ENCODE results near the gene KLHL3. TPM values are rescaled to one million over a fixed set of nuclear protein-coding genes. Genes with fewer than 3 reads are reported as not detected.

The KLHL3 gene
- total RNA-seq, 4 donors from 2014 or later: 22.5 to 35.7 (median 27.5) TPM

DNA sequence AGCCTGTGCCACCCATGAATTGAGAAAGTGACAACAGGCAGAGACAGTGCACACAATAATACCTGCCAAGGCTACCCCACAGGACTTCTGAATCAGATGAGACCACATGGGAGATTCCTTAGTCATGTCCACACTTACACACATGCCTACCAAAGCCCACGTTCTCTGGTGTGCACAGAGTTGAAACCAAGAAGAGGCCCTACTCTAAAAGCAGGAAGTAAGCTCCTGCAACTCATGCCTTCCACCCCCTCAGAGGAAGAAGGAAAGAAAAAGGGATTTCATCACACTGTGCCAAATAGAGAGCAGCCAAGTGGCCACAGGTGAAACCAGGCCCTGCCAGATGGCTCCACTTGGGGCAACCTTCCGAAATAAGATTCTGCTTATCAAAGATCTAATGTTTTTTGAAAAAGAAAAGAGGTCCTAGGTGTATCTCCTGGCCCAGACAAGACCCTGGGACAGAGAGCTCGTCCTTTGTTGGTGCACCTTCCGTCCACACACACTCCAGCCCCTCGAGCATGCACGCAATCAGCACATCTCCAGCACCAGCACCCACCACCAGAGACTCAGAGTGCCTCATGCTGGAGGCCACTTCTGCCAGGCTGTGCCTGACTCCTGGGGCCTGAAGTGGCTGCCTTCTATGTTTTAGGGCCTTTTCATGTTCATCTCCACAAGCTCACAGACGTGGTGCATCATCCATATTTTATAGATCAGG lies 122.2 kb downstream of the KLHL3 start:
- Histone ChIP-seq H3K4me1 (peaks cover 0 to 3% (median 0%) of the 10 kb centered on the region in 4 donors), H3K9me3 (no peaks in the 10 kb centered on the region), H3K36me3 (peaks cover 0 to 6% (median 0%) of the 10 kb centered on the region in 3 donors), H3K27ac (no peak overlapping the region), H3K27me3 (no peaks in the 10 kb centered on the region), H3K4me3 (no peak overlapping the region)
- WGBS, 2 donors: 86% methylated on average over 7 of the region's 7 CpGs
- DNase-seq (ENCODE audit: low spot score in 2 of 2): no peak
- TF ChIP-seq POLR2A (IDR thresholded peaks at IDR 0.05): no peak
- no peak for TF ChIP-seq EP300 (IDR thresholded peaks at IDR 0.05)
- no peak for TF ChIP-seq CTCF (IDR thresholded peaks at IDR 0.05)

- TF ChIP-seq POLR2A (IDR thresholded peaks at IDR 0.05) (no peak), EP300 (IDR thresholded peaks at IDR 0.05) (no peak), CTCF (IDR thresholded peaks at IDR 0.05) (no peak)
- H3K36me3 ChIP-seq: peaks cover 0 to 6% (median 0%) of the 10 kb centered on the region in 3 donors
- no peaks in the 10 kb centered on the region for H3K27me3 ChIP-seq
- H3K9me3 ChIP-seq: no peaks in the 10 kb centered on the region
- H3K27ac ChIP-seq: no peak overlapping the region
- DNase-seq (ENCODE audit: low spot score in 2 of 2): no peak
- H3K4me1 ChIP-seq: no peaks in the 10 kb centered on the region
- H3K4me3 ChIP-seq: no peak overlapping the region
Observed at GRCh38 chr5:137612576-137612975, 123.3 kb downstream of the KLHL3 start.

- no peak for TF ChIP-seq POLR2A (IDR thresholded peaks at IDR 0.05)
- no peak for TF ChIP-seq CTCF (IDR thresholded peaks at IDR 0.05)
- no peak for TF ChIP-seq EP300 (IDR thresholded peaks at IDR 0.05)
- Histone ChIP-seq H3K4me3 (no peak overlapping the region), H3K27me3 (no peaks in the 10 kb centered on the region), H3K4me1 (no peaks in the 10 kb centered on the region), H3K36me3 (peaks cover 0 to 5% (median 0%) of the 10 kb centered on the region in 3 donors), H3K27ac (no peak overlapping the region), H3K9me3 (no peaks in the 10 kb centered on the region)
- DNase-seq (ENCODE audit: low spot score in 2 of 2): no peak
- 78 to 88% methylated on average over 9 of the region's 9 CpGs for WGBS, 2 donors
Observed at GRCh38 chr5:137611794-137612435, 124.0 kb downstream of the KLHL3 start.

GRCh38 chr5:137611011-137611580 lies 124.8 kb downstream of the KLHL3 start:
- TF ChIP-seq CTCF (IDR thresholded peaks at IDR 0.05): no peak
- no peak for TF ChIP-seq POLR2A (IDR thresholded peaks at IDR 0.05)
- TF ChIP-seq EP300 (IDR thresholded peaks at IDR 0.05): no peak
- H3K27ac ChIP-seq: no peak overlapping the region
- DNase-seq (ENCODE audit: low spot score in 2 of 2): no peak
- H3K9me3 ChIP-seq: no peaks in the 10 kb centered on the region
- no peaks in the 10 kb centered on the region for H3K36me3 ChIP-seq
- WGBS, 2 donors: 74 to 83% methylated on average over 2 to 4 of the region's 4 CpGs
- H3K4me1 ChIP-seq: no peaks in the 10 kb centered on the region
- no peak overlapping the region for H3K4me3 ChIP-seq
- no peaks in the 10 kb centered on the region for H3K27me3 ChIP-seq

- no peaks in the 10 kb centered on the region for H3K9me3 ChIP-seq
- TF ChIP-seq POLR2A (IDR thresholded peaks at IDR 0.05) (no peak), EP300 (IDR thresholded peaks at IDR 0.05) (no peak), CTCF (IDR thresholded peaks at IDR 0.05) (no peak)
- H3K4me3 ChIP-seq: no peak overlapping the region
- H3K4me1 ChIP-seq: no peaks in the 10 kb centered on the region
- no peaks in the 10 kb centered on the region for H3K36me3 ChIP-seq
- H3K27me3 ChIP-seq: no peaks in the 10 kb centered on the region
- no peak overlapping the region for H3K27ac ChIP-seq
- 82 to 84% methylated on average over 4 of the region's 4 CpGs for WGBS, 2 donors
- DNase-seq (ENCODE audit: low spot score in 2 of 2): no peak
Observed at GRCh38 chr5:137610598-137610997, 125.3 kb downstream of the KLHL3 start.
